HL-60 (cell line): ENCODE data around the gene ROBO1.

Experiments
- POLR2AphosphoS5 ChIP-seq: IDR thresholded peaks from 2 replicates; pipeline ENCODE4 v1.6.1; 2012; ENCODE audit warnings: low read depth
- TF ChIP-seq, protein P1 (sequence below): IDR thresholded peaks from one replicate; pipeline ENCODE4 v1.5.1; 2011; ENCODE audit warnings: low read length, control low read depth, inconsistent platforms; ENCODE audit not compliant: insufficient read depth

DNA sequence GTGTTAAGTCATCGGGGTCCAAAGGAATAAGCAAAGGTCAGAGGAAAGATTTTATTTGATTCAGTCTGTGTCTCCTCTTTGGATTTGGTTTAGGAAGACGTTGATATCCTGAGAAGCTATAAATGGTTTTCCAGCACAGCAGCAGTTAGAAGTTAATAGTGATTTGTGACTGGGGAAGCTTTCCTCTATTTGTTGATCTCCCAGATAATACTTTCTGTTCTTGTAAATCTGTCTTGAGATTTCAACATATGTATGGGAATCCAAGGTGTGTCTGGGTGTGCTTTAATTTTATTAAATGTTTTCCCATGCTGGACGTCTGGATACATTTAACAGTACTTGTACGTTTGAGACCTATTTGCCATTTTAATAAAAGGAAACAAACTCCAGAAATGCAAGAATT, 409.5 kb downstream of the ROBO1 start:
- TF ChIP-seq, protein P1, sequence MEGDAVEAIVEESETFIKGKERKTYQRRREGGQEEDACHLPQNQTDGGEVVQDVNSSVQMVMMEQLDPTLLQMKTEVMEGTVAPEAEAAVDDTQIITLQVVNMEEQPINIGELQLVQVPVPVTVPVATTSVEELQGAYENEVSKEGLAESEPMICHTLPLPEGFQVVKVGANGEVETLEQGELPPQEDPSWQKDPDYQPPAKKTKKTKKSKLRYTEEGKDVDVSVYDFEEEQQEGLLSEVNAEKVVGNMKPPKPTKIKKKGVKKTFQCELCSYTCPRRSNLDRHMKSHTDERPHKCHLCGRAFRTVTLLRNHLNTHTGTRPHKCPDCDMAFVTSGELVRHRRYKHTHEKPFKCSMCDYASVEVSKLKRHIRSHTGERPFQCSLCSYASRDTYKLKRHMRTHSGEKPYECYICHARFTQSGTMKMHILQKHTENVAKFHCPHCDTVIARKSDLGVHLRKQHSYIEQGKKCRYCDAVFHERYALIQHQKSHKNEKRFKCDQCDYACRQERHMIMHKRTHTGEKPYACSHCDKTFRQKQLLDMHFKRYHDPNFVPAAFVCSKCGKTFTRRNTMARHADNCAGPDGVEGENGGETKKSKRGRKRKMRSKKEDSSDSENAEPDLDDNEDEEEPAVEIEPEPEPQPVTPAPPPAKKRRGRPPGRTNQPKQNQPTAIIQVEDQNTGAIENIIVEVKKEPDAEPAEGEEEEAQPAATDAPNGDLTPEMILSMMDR, result no peak
- TF ChIP-seq POLR2AphosphoS5, result no peak
